ENCODE data around the gene NLGN2. TPM values are rescaled to one million over a fixed set of nuclear protein-coding genes. Genes with fewer than 3 reads are reported as not detected.

NLGN2 gene
- total RNA-seq, 1 donor from 2014 or later = 46.7 TPM

DNA sequence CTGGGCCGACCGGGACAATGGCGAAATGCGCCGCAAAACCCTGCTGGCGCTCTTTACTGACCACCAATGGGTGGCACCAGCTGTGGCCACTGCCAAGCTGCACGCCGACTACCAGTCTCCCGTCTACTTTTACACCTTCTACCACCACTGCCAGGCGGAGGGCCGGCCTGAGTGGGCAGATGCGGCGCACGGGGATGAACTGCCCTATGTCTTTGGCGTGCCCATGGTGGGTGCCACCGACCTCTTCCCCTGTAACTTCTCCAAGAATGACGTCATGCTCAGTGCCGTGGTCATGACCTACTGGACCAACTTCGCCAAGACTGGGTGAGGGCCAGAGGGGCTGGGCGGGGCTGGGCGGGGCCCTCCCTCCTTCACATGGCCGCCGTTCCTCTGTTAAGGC lies 8.1 kb downstream of the NLGN2 start:
- Mint-ChIP-seq H3K4me1 (ENCODE audit: low read depth) (no peaks in the 10 kb centered on the region), H3K9me3 (ENCODE audit: low read depth) (no peaks in the 10 kb centered on the region), H3K27ac (ENCODE audit: unreplicated experiment) (no peak overlapping the region)

DNA sequence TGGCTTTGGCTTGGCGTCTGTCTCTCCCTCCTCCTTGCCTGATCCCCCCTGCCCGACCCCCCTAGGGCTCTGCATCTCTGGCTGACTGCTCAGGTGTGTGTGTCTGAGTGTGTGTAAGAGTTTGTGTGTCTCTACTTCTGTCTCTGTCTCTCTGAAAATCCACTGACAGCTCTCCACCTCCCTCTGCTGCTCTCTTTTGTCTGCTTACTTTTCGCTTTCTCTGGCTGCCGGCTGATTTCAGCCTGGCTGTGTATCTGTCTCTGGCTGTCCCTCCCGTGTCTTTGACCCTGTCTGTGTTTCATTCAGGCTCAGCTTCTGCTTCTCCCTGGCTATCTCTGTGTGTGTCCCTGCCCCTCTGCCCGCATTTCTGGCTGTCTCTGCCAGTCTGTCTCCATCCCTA lies 8.7 kb downstream of the NLGN2 start:
- TF ChIP-seq, protein P1, sequence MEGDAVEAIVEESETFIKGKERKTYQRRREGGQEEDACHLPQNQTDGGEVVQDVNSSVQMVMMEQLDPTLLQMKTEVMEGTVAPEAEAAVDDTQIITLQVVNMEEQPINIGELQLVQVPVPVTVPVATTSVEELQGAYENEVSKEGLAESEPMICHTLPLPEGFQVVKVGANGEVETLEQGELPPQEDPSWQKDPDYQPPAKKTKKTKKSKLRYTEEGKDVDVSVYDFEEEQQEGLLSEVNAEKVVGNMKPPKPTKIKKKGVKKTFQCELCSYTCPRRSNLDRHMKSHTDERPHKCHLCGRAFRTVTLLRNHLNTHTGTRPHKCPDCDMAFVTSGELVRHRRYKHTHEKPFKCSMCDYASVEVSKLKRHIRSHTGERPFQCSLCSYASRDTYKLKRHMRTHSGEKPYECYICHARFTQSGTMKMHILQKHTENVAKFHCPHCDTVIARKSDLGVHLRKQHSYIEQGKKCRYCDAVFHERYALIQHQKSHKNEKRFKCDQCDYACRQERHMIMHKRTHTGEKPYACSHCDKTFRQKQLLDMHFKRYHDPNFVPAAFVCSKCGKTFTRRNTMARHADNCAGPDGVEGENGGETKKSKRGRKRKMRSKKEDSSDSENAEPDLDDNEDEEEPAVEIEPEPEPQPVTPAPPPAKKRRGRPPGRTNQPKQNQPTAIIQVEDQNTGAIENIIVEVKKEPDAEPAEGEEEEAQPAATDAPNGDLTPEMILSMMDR (IDR thresholded peaks at IDR 0.05) = no peak
- H3K27ac Mint-ChIP-seq (ENCODE audit: unreplicated experiment) = no peak overlapping the region
- DNase-seq (ENCODE audit: low spot score) = no peak
- no peaks in the 10 kb centered on the region for H3K4me1 Mint-ChIP-seq (ENCODE audit: low read depth)
- no peak overlapping the region for H3K4me3 Mint-ChIP-seq (ENCODE audit: unreplicated experiment)
- peaks cover 17% of the 10 kb centered on the region for H3K36me3 Mint-ChIP-seq (ENCODE audit: low read depth)
- no peaks in the 10 kb centered on the region for H3K9me3 Mint-ChIP-seq (ENCODE audit: low read depth)
- H3K27me3 Mint-ChIP-seq (ENCODE audit: low read depth) = no peaks in the 10 kb centered on the region

More for the DNA sequence above, 8.1 kb downstream of the NLGN2 start:
- DNase-seq (ENCODE audit: low spot score) = no peak
- Mint-ChIP-seq H3K4me3 (ENCODE audit: unreplicated experiment) (no peak overlapping the region), H3K36me3 (ENCODE audit: low read depth) (peaks cover 17% of the 10 kb centered on the region), H3K27me3 (ENCODE audit: low read depth) (no peaks in the 10 kb centered on the region)
- TF ChIP-seq, protein P1 (IDR thresholded peaks at IDR 0.05) = no peak

DNA sequence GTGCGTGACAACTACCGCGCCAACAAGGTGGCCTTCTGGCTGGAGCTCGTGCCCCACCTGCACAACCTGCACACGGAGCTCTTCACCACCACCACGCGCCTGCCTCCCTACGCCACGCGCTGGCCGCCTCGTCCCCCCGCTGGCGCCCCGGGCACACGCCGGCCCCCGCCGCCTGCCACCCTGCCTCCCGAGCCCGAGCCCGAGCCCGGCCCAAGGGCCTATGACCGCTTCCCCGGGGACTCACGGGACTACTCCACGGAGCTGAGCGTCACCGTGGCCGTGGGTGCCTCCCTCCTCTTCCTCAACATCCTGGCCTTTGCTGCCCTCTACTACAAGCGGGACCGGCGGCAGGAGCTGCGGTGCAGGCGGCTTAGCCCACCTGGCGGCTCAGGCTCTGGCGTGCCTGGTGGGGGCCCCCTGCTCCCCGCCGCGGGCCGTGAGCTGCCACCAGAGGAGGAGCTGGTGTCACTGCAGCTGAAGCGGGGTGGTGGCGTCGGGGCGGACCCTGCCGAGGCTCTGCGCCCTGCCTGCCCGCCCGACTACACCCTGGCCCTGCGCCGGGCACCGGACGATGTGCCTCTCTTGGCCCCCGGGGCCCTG lies 9.5 kb downstream of the NLGN2 start:
- Mint-ChIP-seq H3K9me3 (ENCODE audit: low read depth) (no peaks in the 10 kb centered on the region), H3K36me3 (ENCODE audit: low read depth) (peaks cover 15% of the 10 kb centered on the region), H3K27ac (ENCODE audit: unreplicated experiment) (no peak overlapping the region), H3K4me1 (ENCODE audit: low read depth) (no peaks in the 10 kb centered on the region), H3K4me3 (ENCODE audit: unreplicated experiment) (no peak overlapping the region), H3K27me3 (ENCODE audit: low read depth) (no peaks in the 10 kb centered on the region)
- no peak for DNase-seq (ENCODE audit: low spot score)
- TF ChIP-seq, protein P1 (IDR thresholded peaks at IDR 0.05) = no peak

DNA sequence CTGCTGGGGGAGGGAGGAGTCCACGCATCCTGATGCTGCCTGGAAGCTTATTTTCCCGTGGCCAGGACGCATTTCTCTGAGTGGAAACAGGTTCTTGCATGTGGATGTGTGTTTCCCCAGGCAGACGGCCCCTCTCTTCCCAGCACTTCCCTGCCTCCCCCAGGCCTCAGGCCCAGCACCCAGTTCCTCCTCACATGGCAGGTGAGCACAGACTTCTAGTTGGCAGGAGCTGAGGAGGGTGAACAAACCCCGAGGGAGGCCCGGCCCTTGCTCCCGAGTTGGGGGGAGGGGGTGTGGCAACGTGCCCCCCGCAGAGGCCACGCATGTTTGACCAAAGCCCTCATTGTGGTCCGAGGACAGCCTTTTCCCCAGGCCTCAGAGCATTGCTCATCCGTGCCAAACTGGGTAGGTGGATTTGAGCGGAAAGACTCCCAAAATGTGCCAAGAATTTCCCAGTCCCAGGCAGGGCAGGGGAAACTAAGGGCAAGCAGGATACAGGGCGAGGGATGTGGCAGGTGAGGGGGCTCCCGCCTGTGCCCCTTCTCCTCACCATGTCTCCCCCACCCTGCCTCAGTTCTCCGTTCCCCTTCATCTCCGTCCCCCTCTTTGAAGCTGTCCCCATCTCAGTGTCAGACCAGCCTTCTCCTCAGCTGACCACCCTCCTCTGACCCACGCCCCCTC lies 11.0 kb downstream of the NLGN2 start:
- TF ChIP-seq, protein P1 (IDR thresholded peaks at IDR 0.05) = no peak
- Mint-ChIP-seq H3K36me3 (ENCODE audit: low read depth) (peaks cover 12% of the 10 kb centered on the region), H3K4me1 (ENCODE audit: low read depth) (no peaks in the 10 kb centered on the region), H3K9me3 (ENCODE audit: low read depth) (no peaks in the 10 kb centered on the region), H3K4me3 (ENCODE audit: unreplicated experiment) (no peak overlapping the region), H3K27me3 (ENCODE audit: low read depth) (no peaks in the 10 kb centered on the region), H3K27ac (ENCODE audit: unreplicated experiment) (no peak overlapping the region)
- no peak for DNase-seq (ENCODE audit: low spot score)

DNA sequence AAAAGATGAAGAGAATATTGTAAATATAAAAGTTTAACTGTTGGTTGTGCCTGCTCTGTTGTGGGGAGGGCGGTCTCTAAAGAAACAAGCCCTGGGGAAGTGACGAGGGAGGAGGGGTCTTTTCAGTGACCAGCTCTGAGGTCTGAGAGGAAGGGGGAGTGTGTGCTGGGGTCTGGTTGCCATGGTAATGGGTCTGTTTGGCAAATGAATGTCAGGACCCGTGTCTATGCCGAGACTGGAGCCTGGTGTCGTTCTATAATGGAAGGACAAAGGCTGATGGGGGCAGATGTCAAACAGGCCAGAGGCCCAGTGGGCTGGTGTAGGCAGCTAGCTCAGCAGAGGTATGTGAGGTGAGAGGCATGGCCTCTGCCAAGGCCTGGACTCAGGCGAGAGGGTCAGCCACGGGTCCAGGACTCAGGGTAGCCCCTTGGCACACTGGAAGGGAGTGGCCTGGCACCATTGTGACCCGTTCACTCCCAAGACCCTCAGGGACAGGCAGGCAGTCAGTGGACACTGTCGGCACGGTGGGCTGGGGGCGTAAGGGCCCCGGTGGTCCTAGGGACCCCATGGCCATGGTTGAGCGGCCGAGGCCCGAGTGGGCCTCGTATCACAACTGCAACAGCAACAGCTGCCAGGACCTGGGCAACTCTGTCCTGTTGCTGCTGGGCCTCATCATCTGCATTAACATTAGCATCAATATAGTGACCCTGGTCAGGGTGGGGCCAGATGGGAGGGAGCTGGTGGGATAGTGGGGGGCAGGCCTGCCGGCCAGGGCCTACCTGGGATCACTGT lies 12.4 kb downstream of the NLGN2 start, which contains the start of gene SPEM1:
SPEM1 (plus strand) TSS at position 506 of the 792 bp plus-strand sequence; CDS start at position 567, 61 bp downstream.
- H3K36me3 Mint-ChIP-seq (ENCODE audit: low read depth) = peaks cover 12% of the 10 kb centered on the region
- H3K9me3 Mint-ChIP-seq (ENCODE audit: low read depth) = no peaks in the 10 kb centered on the region
- no peak within 1 kb of the TSS for H3K27ac Mint-ChIP-seq (ENCODE audit: unreplicated experiment)
- H3K4me1 Mint-ChIP-seq (ENCODE audit: low read depth) = no peaks in the 10 kb centered on the region
- no peaks in the 10 kb centered on the region for H3K27me3 Mint-ChIP-seq (ENCODE audit: low read depth)
- TF ChIP-seq, protein P1 (IDR thresholded peaks at IDR 0.05) = no peak
- no peak within 1 kb of the TSS for H3K4me3 Mint-ChIP-seq (ENCODE audit: unreplicated experiment)
- no peak for DNase-seq (ENCODE audit: low spot score)
